T-helper 1 cell treated with Interleukin-12 subunit alpha and Interleukin-12 subunit beta and Interleukin-4 antibody, amounts not matched to agents 30 μg/mL and 1 μg/mL, for 36 hours (primary cell): ENCODE data around the gene RHOF.
"Not testable (repeated sequence)": the region's sequence is repeated elsewhere in the genome, so short reads cannot be mapped to it uniquely, and the experiment has no call there.

Source experiments
- H3K27ac Mint-ChIP-seq: one replicate; pipeline ENCODE4 v1.8.0; 2021; ENCODE audit warnings: mild to moderate bottlenecking, mixed read lengths
- H3K27me3 Mint-ChIP-seq: one replicate; pipeline ENCODE4 v1.8.0; 2021; ENCODE audit warnings: low read depth, mixed read lengths
- H3K36me3 Mint-ChIP-seq: one replicate; pipeline ENCODE4 v1.8.0; 2021; ENCODE audit warnings: low read depth, mixed read lengths
- H3K4me1 Mint-ChIP-seq: one replicate; pipeline ENCODE4 v1.8.0; 2021; ENCODE audit warnings: low read depth, mixed read lengths
- H3K4me3 Mint-ChIP-seq: one replicate; pipeline ENCODE4 v1.8.0; 2021; ENCODE audit warnings: mild to moderate bottlenecking, moderate library complexity, mixed read lengths
- H3K9me3 Mint-ChIP-seq: one replicate; pipeline ENCODE4 v1.8.0; 2021; ENCODE audit warnings: mixed read lengths

The RHOF gene

GRCh38 chr12:121770388-121770787 is 23.1 kb downstream of the RHOF start:
- H3K4me1 Mint-ChIP-seq: peaks cover 6% of the 10 kb centered on the region
- H3K36me3 Mint-ChIP-seq: no peaks in the 10 kb centered on the region
- no peak overlapping the region for H3K4me3 Mint-ChIP-seq
- H3K27me3 Mint-ChIP-seq: no peaks in the 10 kb centered on the region
- no peaks in the 10 kb centered on the region for H3K9me3 Mint-ChIP-seq
- H3K27ac Mint-ChIP-seq: no peak overlapping the region

GRCh38 chr12:121769831-121770301 is 23.6 kb downstream of the RHOF start:
- Mint-ChIP-seq H3K27ac (no peak overlapping the region), H3K27me3 (no peaks in the 10 kb centered on the region), H3K9me3 (no peaks in the 10 kb centered on the region), H3K36me3 (no peaks in the 10 kb centered on the region), H3K4me3 (no peak overlapping the region), H3K4me1 (peaks cover 6% of the 10 kb centered on the region)

GRCh38 chr12:121769297-121769830 is 24.1 kb downstream of the RHOF start:
- Mint-ChIP-seq H3K36me3 (no peaks in the 10 kb centered on the region), H3K4me1 (peaks cover 6% of the 10 kb centered on the region), H3K27me3 (no peaks in the 10 kb centered on the region), H3K4me3 (no peak overlapping the region), H3K27ac (no peak overlapping the region), H3K9me3 (no peaks in the 10 kb centered on the region)

- H3K36me3 Mint-ChIP-seq: no peaks in the 10 kb centered on the region
- no peak overlapping the region for H3K27ac Mint-ChIP-seq
- H3K27me3 Mint-ChIP-seq: no peaks in the 10 kb centered on the region
- H3K9me3 Mint-ChIP-seq: no peaks in the 10 kb centered on the region
- no peak overlapping the region for H3K4me3 Mint-ChIP-seq
- no peaks in the 10 kb centered on the region for H3K4me1 Mint-ChIP-seq
These were observed 25.9 kb downstream of the RHOF start for GRCh38 chr12:121767525-121768016.

GRCh38 chr12:121766290-121767039 is 27.0 kb downstream of the RHOF start:
- H3K4me3 Mint-ChIP-seq: no peak overlapping the region
- H3K9me3 Mint-ChIP-seq: no peaks in the 10 kb centered on the region
- no peak overlapping the region for H3K27ac Mint-ChIP-seq
- H3K4me1 Mint-ChIP-seq: no peaks in the 10 kb centered on the region
- H3K36me3 Mint-ChIP-seq: no peaks in the 10 kb centered on the region
- H3K27me3 Mint-ChIP-seq: no peaks in the 10 kb centered on the region

GRCh38 chr12:121765573-121765972 is 27.9 kb downstream of the RHOF start:
- H3K27ac Mint-ChIP-seq: no peak overlapping the region
- H3K27me3 Mint-ChIP-seq: no peaks in the 10 kb centered on the region
- no peaks in the 10 kb centered on the region for H3K36me3 Mint-ChIP-seq
- no peaks in the 10 kb centered on the region for H3K9me3 Mint-ChIP-seq
- H3K4me3 Mint-ChIP-seq: no peak overlapping the region
- H3K4me1 Mint-ChIP-seq: no peaks in the 10 kb centered on the region

- Mint-ChIP-seq H3K9me3 (no peaks in the 10 kb centered on the region), H3K27ac (no peak overlapping the region), H3K36me3 (no peaks in the 10 kb centered on the region), H3K27me3 (no peaks in the 10 kb centered on the region), H3K4me3 (no peak overlapping the region), H3K4me1 (no peaks in the 10 kb centered on the region)
These were observed 28.7 kb downstream of the RHOF start for GRCh38 chr12:121764808-121765207.

- Mint-ChIP-seq H3K27me3 (no peaks in the 10 kb centered on the region), H3K36me3 (no peaks in the 10 kb centered on the region), H3K27ac (no peak overlapping the region), H3K4me3 (no peak overlapping the region), H3K4me1 (no peaks in the 10 kb centered on the region), H3K9me3 (no peaks in the 10 kb centered on the region)
These were observed 31.2 kb downstream of the RHOF start for GRCh38 chr12:121762269-121762668.

- not testable (repeated sequence) for H3K36me3 Mint-ChIP-seq, H3K27me3 Mint-ChIP-seq, H3K4me3 Mint-ChIP-seq, H3K9me3 Mint-ChIP-seq, H3K27ac Mint-ChIP-seq, H3K4me1 Mint-ChIP-seq
These were observed 35.0 kb downstream of the RHOF start for GRCh38 chr12:121758536-121758935.

GRCh38 chr12:121755591-121755990 is 37.9 kb downstream of the RHOF start:
- H3K36me3 Mint-ChIP-seq: peaks cover 10% of the 10 kb centered on the region
- no peaks in the 10 kb centered on the region for H3K9me3 Mint-ChIP-seq
- H3K4me3 Mint-ChIP-seq: no peak overlapping the region
- no peaks in the 10 kb centered on the region for H3K27me3 Mint-ChIP-seq
- H3K27ac Mint-ChIP-seq: no peak overlapping the region
- H3K4me1 Mint-ChIP-seq: peaks cover 9% of the 10 kb centered on the region

GRCh38 chr12:121754836-121755235 is 38.7 kb downstream of the RHOF start:
- Mint-ChIP-seq H3K36me3 (peaks cover 14% of the 10 kb centered on the region), H3K27ac (no peak overlapping the region), H3K4me1 (peaks cover 9% of the 10 kb centered on the region), H3K27me3 (no peaks in the 10 kb centered on the region), H3K4me3 (no peak overlapping the region), H3K9me3 (peaks cover 4% of the 10 kb centered on the region)

- Mint-ChIP-seq H3K27ac (no peak overlapping the region), H3K4me3 (no peak overlapping the region), H3K27me3 (no peaks in the 10 kb centered on the region), H3K9me3 (peaks cover 4% of the 10 kb centered on the region), H3K4me1 (peaks cover 9% of the 10 kb centered on the region), H3K36me3 (peaks cover 16% of the 10 kb centered on the region)
These were observed 39.6 kb downstream of the RHOF start for GRCh38 chr12:121753844-121754264.

- Mint-ChIP-seq H3K27me3 (no peaks in the 10 kb centered on the region), H3K36me3 (peaks cover 17% of the 10 kb centered on the region), H3K27ac (peak overlapping the region; percentile 73), H3K4me3 (no peak overlapping the region), H3K4me1 (peaks cover 11% of the 10 kb centered on the region), H3K9me3 (peaks cover 4% of the 10 kb centered on the region)
These were observed 41.6 kb downstream of the RHOF start for GRCh38 chr12:121751749-121752351.

GRCh38 chr12:121751034-121751433 is 42.5 kb downstream of the RHOF start:
- Mint-ChIP-seq H3K27me3 (no peaks in the 10 kb centered on the region), H3K9me3 (peaks cover 4% of the 10 kb centered on the region), H3K4me3 (no peak overlapping the region), H3K36me3 (peaks cover 17% of the 10 kb centered on the region), H3K27ac (no peak overlapping the region), H3K4me1 (peaks cover 3% of the 10 kb centered on the region)

- peaks cover 2% of the 10 kb centered on the region for H3K4me1 Mint-ChIP-seq
- peaks cover 4% of the 10 kb centered on the region for H3K9me3 Mint-ChIP-seq
- H3K36me3 Mint-ChIP-seq: peaks cover 17% of the 10 kb centered on the region
- H3K27ac Mint-ChIP-seq: no peak overlapping the region
- no peak overlapping the region for H3K4me3 Mint-ChIP-seq
- H3K27me3 Mint-ChIP-seq: no peaks in the 10 kb centered on the region
These were observed 43.0 kb downstream of the RHOF start for GRCh38 chr12:121750507-121750955.
